ENCODE results near the gene EBI3. TPM values are rescaled to one million over a fixed set of nuclear protein-coding genes. Genes with fewer than 3 reads are reported as not detected.
"Not testable (repeated sequence)": the region's sequence is repeated elsewhere in the genome, so short reads cannot be mapped to it uniquely, and the experiment has no call there.

Gene EBI3
- total and polyA plus RNA-seq, 2 donors, result 0.32 to 5.7 TPM

GRCh38 chr19:4234142-4234861 is 5.0 kb downstream of the EBI3 start:
- WGBS, result 48% methylated on average over 21 of the region's 21 CpGs
- H3K27ac ChIP-seq (ENCODE audit: low read depth), result no peak overlapping the region
- DNase-seq (ENCODE audit: extremely low spot score), result no peak
- H3K4me3 ChIP-seq (ENCODE audit: low read depth, low read length), result no peak overlapping the region
- H3K36me3 ChIP-seq (ENCODE audit: insufficient read depth), result no peaks in the 10 kb centered on the region
- H3K4me1 ChIP-seq (ENCODE audit: insufficient read depth), result no peaks in the 10 kb centered on the region

DNA sequence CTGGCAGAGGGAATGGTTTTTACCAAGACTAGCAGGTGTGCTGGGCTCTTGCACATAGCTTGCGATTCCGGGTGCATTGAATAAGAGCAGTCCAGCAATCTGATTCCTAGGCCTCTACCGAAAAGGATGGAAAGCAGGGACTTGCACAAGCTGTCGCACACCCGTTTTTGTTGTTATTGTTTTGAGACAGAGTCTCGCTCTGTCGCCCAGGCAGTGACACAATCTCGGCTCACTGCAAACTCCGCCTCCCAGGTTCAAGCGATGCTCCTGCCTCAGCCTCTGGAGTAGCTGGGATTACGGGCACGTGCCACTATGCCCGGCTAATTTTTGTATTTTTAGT is 5.5 kb downstream of the EBI3 start:
- Histone ChIP-seq H3K4me3 (ENCODE audit: low read depth, low read length) (no peak overlapping the region), H3K36me3 (ENCODE audit: insufficient read depth) (no peaks in the 10 kb centered on the region), H3K27ac (ENCODE audit: low read depth) (no peak overlapping the region), H3K4me1 (ENCODE audit: insufficient read depth) (no peaks in the 10 kb centered on the region)
- no peak for DNase-seq (ENCODE audit: extremely low spot score)
- 70% methylated on average over 13 of the region's 13 CpGs for WGBS

DNA sequence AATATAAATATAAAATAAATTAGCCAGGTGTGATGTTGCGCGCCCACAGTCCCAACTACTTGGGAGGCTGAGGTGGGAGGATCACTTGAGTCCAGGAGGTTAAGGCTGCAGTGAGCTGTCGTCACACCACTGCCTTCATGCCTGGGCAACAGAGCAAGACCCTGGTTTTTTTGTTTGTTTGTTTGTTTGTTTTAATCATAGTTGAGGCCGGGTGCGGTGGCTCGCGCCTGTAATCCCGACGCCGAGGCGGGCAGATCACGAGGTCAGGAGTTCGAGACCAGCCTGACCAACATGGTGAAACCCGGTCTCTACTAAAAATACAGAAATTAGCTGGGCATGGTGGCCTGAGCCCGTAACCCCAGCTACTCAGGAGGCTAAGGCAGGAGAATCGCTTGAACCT is 8.2 kb downstream of the EBI3 start:
- H3K4me1 ChIP-seq (ENCODE audit: insufficient read depth); H3K36me3 ChIP-seq (ENCODE audit: insufficient read depth); H3K4me3 ChIP-seq (ENCODE audit: low read depth, low read length); H3K27ac ChIP-seq (ENCODE audit: low read depth); DNase-seq (ENCODE audit: extremely low spot score): not testable (repeated sequence)
- WGBS, result 91% methylated on average over 16 of the region's 16 CpGs

GRCh38 chr19:4238831-4239230 is 9.5 kb downstream of the EBI3 start:
- no peak for DNase-seq (ENCODE audit: extremely low spot score)
- H3K4me3 ChIP-seq (ENCODE audit: low read depth, low read length), result no peak overlapping the region
- no peak overlapping the region for H3K27ac ChIP-seq (ENCODE audit: low read depth)
- H3K4me1 ChIP-seq (ENCODE audit: insufficient read depth), result no peaks in the 10 kb centered on the region
- WGBS, result 87% methylated on average over 4 of the region's 4 CpGs
- no peaks in the 10 kb centered on the region for H3K36me3 ChIP-seq (ENCODE audit: insufficient read depth)

GRCh38 chr19:4241824-4242430 is 12.6 kb downstream of the EBI3 start:
- WGBS, result 73% methylated on average over 5 of the region's 5 CpGs
- no peak overlapping the region for H3K27ac ChIP-seq (ENCODE audit: low read depth)

DNA sequence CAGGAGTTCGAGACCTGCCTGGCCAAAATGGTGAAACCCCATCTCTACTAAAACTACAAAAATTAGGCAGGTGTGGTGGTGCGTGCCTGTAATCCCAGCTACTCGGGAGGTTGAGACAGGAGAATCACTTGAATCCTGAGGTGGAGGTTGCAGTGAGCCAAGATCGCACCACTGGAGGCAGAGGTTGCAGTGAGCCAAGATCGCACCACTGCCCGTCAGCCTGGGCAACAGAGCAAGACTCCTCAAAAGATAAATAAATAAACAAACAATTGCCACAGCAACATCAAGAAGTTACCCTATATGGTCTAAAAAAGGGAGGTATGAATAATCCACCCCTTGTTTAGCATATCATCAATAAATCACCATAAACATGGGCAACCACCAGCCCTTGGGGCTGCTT is 16.6 kb downstream of the EBI3 start:
- DNase-seq (ENCODE audit: extremely low spot score); H3K36me3 ChIP-seq (ENCODE audit: insufficient read depth); H3K27ac ChIP-seq (ENCODE audit: low read depth); H3K4me3 ChIP-seq (ENCODE audit: low read depth, low read length); H3K4me1 ChIP-seq (ENCODE audit: insufficient read depth): not testable (repeated sequence)
- 98% methylated on average over 6 of the region's 6 CpGs for WGBS

More at GRCh38 chr19:4241824-4242430, 12.6 kb downstream of the EBI3 start:
- no peaks in the 10 kb centered on the region for H3K4me1 ChIP-seq (ENCODE audit: insufficient read depth)
- no peaks in the 10 kb centered on the region for H3K36me3 ChIP-seq (ENCODE audit: insufficient read depth)
- DNase-seq (ENCODE audit: extremely low spot score), result no peak
- H3K4me3 ChIP-seq (ENCODE audit: low read depth, low read length), result no peak overlapping the region

DNA sequence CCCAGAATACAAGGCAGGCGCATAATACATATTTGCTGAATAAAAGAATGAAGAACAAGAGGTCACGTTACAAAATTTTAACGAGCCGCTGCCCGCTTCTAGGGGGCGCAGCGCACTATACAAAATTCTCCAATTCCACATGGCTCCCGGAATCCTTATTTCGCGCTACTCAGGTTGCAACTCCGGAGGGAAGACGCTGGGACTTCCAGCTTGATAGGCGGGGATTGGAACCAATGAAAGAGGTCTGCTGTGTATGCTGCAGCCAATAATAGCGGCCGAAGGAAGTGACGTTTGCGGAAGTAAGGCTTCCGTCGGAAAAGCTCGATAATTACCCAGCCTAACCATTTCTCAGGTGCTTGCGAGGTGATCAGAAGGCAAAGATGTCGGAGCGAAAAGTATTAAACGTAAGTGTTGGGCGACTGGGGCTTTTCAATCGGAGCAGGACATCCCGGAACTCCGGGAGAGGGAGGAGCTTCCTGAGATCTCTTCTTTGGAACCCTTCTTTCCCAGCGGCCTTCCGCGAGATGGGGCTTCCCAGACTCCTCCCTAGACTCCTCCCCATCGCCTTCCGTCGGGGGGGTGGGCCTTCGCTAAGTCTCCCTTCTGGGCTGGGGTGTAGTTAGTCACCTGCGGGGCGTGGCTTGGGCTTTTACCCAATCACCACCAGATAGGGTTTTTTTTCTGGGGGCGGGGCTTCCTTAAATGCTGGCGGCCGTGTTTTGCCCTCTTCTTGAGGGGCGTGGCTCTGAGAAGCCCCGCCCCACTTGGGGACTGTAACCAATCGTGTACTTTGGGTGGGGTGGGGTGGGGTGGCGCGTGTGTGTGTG is 17.7 kb downstream of the EBI3 start, which contains the start of gene YJU2:
Gene YJU2 (plus strand): TSS at position 314 of the 827 bp plus-strand sequence. CDS start 67 bp downstream, at position 381.
- under 1% methylated on average over 44 of the region's 45 CpGs for WGBS
- peak within 1 kb of the TSS; percentile 91 for H3K27ac ChIP-seq (ENCODE audit: low read depth)
- DNase-seq (ENCODE audit: extremely low spot score), result peak; percentile 99

GRCh38 chr19:4256563-4256962 is 27.2 kb downstream of the EBI3 start:
- Histone ChIP-seq H3K27ac (ENCODE audit: low read depth) (no peak overlapping the region), H3K4me3 (ENCODE audit: low read depth, low read length) (no peak overlapping the region), H3K4me1 (ENCODE audit: insufficient read depth) (no peaks in the 10 kb centered on the region), H3K36me3 (ENCODE audit: insufficient read depth) (peaks cover 4% of the 10 kb centered on the region)
- WGBS, result 97% methylated on average over 4 of the region's 4 CpGs
- DNase-seq (ENCODE audit: extremely low spot score), result no peak

More for the DNA sequence above, 17.7 kb downstream of the EBI3 start, which contains the start of gene YJU2:
- H3K36me3 ChIP-seq (ENCODE audit: insufficient read depth), result peaks cover 7% of the 10 kb centered on the region
- peak within 1 kb of the TSS; percentile 50 for H3K4me3 ChIP-seq (ENCODE audit: low read depth, low read length)
- no peaks in the 10 kb centered on the region for H3K4me1 ChIP-seq (ENCODE audit: insufficient read depth)

DNA sequence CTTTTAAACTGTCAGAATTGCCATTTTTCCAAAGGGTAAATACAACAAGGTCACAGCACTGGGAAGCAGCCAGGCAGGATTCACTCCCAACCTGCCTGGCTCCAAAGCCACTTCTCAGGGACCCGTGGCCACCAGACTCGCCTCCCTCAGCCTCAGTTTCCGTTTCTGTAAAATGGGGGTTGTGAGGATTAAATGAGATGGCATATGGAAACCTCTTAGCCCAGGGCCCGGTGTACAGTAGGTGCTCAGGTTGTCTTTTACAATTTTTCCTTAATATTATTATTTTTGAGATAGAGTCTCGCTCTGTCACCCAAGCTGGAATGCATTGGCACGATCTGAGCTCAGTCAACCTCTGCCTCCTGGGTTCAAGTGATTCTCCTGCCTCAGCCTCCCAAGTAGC is 27.7 kb downstream of the EBI3 start:
- DNase-seq (ENCODE audit: extremely low spot score), result no peak
- 88% methylated on average over 6 of the region's 6 CpGs for WGBS
- H3K36me3 ChIP-seq (ENCODE audit: insufficient read depth), result peaks cover 4% of the 10 kb centered on the region
- H3K4me1 ChIP-seq (ENCODE audit: insufficient read depth), result no peaks in the 10 kb centered on the region
- H3K4me3 ChIP-seq (ENCODE audit: low read depth, low read length), result no peak overlapping the region
- no peak overlapping the region for H3K27ac ChIP-seq (ENCODE audit: low read depth)

DNA sequence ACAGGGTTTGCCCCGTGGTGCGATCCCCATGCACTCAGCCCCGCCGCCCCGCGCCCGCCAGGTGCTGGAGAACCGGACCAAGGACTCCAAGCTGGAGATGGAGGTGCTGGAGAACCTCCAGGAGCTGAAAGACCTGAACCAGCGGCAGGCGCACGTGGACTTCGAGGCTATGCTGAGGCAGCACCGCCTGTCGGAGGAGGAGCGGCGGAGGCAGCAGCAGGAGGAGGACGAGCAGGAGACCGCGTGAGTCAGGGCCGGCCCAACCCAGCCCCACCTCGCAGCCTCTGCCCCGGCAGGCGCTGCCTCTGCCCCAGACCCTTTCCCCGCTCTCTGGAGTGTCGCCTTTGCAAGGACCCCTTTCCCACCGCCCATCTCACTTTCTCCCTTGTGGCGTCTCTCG is 28.9 kb downstream of the EBI3 start:
- peaks cover 4% of the 10 kb centered on the region for H3K36me3 ChIP-seq (ENCODE audit: insufficient read depth)
- no peak for DNase-seq (ENCODE audit: extremely low spot score)
- WGBS, result 96% methylated on average over 28 of the region's 28 CpGs
- no peaks in the 10 kb centered on the region for H3K4me1 ChIP-seq (ENCODE audit: insufficient read depth)
- H3K27ac ChIP-seq (ENCODE audit: low read depth), result no peak overlapping the region
- no peak overlapping the region for H3K4me3 ChIP-seq (ENCODE audit: low read depth, low read length)

DNA sequence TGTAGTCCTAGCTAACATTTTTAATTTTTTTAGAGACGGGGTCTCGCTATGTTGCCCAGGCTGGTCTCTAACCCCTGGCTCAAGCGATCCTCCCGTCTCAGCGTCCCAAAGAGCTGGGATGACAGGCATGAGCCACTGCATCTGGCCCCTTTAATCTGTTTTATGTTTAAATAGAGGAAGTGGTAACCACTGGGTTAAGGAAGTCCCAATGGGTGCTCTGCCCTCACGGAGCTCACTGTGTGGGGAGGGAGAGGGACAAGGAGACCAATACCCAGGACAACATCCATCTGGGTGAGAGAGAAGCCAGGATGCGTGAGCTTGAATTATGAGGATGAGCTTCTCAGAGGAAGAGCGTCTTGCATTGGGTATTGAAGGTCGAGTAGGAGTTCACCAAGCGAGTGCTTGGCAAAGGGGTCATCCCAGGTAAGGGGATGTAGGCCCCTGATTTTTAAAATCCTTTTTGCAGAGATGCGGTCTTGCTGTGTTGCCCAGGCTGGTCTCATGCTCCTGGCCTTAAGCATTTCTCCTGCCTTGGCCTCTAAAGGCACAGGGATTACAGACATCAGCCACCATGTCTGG is 31.4 kb downstream of the EBI3 start:
- H3K4me3 ChIP-seq (ENCODE audit: low read depth, low read length), result no peak overlapping the region

GRCh38 chr19:4264812-4265211 is 35.5 kb downstream of the EBI3 start:
- H3K4me1 ChIP-seq (ENCODE audit: insufficient read depth), result no peaks in the 10 kb centered on the region
- H3K4me3 ChIP-seq (ENCODE audit: low read depth, low read length), result no peak overlapping the region
- no peak overlapping the region for H3K27ac ChIP-seq (ENCODE audit: low read depth)
- 86% methylated on average over 4 of the region's 4 CpGs for WGBS
- DNase-seq (ENCODE audit: extremely low spot score), result no peak
- no peaks in the 10 kb centered on the region for H3K36me3 ChIP-seq (ENCODE audit: insufficient read depth)

More for the DNA sequence above, 31.4 kb downstream of the EBI3 start:
- DNase-seq (ENCODE audit: extremely low spot score), result no peak
- no peaks in the 10 kb centered on the region for H3K4me1 ChIP-seq (ENCODE audit: insufficient read depth)
- H3K27ac ChIP-seq (ENCODE audit: low read depth), result no peak overlapping the region
- 90% methylated on average over 11 of the region's 11 CpGs for WGBS
- peaks cover 4% of the 10 kb centered on the region for H3K36me3 ChIP-seq (ENCODE audit: insufficient read depth)

DNA sequence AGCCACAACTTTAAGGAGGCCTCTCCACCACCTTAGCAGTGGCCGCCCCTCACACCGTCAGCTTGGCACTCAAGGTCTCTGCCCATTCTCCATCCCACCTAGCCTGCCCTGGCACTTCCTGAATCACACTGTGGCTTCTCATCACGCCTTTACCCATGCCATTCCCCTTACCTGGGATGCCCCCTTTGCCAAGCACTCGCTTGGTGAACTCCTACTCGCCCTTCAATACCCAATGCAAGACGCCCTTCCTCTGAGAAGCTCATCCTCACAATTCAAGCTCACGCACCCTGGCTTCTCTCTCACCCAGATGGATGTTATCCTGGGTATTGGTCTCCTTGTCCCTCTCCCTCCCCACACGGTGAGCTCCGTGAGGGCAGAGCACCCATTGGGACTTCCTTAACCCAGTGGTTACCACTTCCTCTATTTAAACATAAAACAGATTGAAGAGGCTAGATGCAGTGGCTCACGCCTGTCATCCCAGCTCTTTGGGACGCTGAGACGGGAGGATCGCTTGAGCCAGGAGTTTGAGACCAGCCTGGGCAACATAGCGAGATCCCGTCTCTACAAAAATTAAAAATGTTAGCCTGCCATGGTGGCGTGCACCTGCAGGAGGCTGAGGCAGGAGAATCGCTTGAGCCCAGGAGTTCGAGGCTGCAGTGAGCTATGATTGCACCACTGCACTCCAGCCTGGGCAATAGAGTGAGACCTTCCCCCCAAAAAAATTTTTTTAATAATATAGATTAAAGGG is 37.1 kb downstream of the EBI3 start:
- Histone ChIP-seq H3K4me3 (ENCODE audit: low read depth, low read length) (no peak overlapping the region), H3K4me1 (ENCODE audit: insufficient read depth) (no peaks in the 10 kb centered on the region), H3K27ac (ENCODE audit: low read depth) (no peak overlapping the region), H3K36me3 (ENCODE audit: insufficient read depth) (no peaks in the 10 kb centered on the region)
- no peak for DNase-seq (ENCODE audit: extremely low spot score)
- 93% methylated on average over 18 of the region's 18 CpGs for WGBS

Data from urinary bladder (tissue), 4 donors.